H1 (cell line): ENCODE measurements around the gene CRYBB1. TPM values are rescaled to one million over a fixed set of nuclear protein-coding genes. Genes with fewer than 3 reads are reported as not detected.

Experiments used
- CTCF ChIA-PET: fragments of 300-600 bp; sonication (Branson Sonifier 250); formaldehyde crosslinking; loops from one replicate; lab custom pipeline; 2021; ENCODE audit not compliant: partially characterized antibody; lab: Charles Lee
- POLR2A ChIA-PET: fragments of 300-600 bp; sonication (Branson Sonifier 250); formaldehyde crosslinking; loops from one replicate; lab custom pipeline; 2021; ENCODE audit warnings: inconsistent platforms; ENCODE audit not compliant: partially characterized antibody; lab: Charles Lee
- DNase-seq, 2 experiments: peaks; one replicate each; pipeline versions ENCODE4 v3.0.0 to v3.0.0-alpha.2; 2010 to 2022; ENCODE audit warnings: low spot score in 2 of 2, low read depth in 1 of 2, mixed read lengths in 1 of 2
- FAIRE-seq: peaks from 2 replicates; lab custom pipeline; 2011; peaks lifted over from hg19 to GRCh38; lab: Jason Lieb, UNC
- H2AFZ ChIP-seq: 2 replicates; pipeline ENCODE4 v1.8.1; 2012; ENCODE audit warnings: low read length, inconsistent platforms
- H2AK5ac ChIP-seq: 2 replicates; pipeline ENCODE4 v1.6.1; 2013; ENCODE audit warnings: low read depth, low read length
- H2BK120ac ChIP-seq: replicated peaks from 2 replicates; pipeline ENCODE3; 2013; ENCODE audit warnings: low read depth, low read length, inconsistent platforms
- H2BK12ac ChIP-seq: 2 replicates; pipeline ENCODE4 v1.6.1; 2013; ENCODE audit warnings: low read depth, low read length
- H2BK15ac ChIP-seq: 2 replicates; pipeline ENCODE4 v1.6.1; 2013; ENCODE audit warnings: low read length
- H2BK20ac ChIP-seq: 2 replicates; pipeline ENCODE4 v1.6.1; 2013; ENCODE audit warnings: low read length
- H2BK5ac ChIP-seq: 2 replicates; pipeline ENCODE4 v1.6.1; 2013; ENCODE audit warnings: low read depth, low read length
- H3K14ac ChIP-seq: 2 replicates; pipeline ENCODE4 v1.6.1; 2013; ENCODE audit warnings: inconsistent platforms; ENCODE audit not compliant: insufficient read length
- H3K18ac ChIP-seq: 2 replicates; pipeline ENCODE4 v1.6.1; 2013; ENCODE audit warnings: low read length; ENCODE audit errors: extremely low read depth
- H3K23ac ChIP-seq: 2 replicates; pipeline ENCODE4 v1.6.1; 2013; ENCODE audit warnings: inconsistent platforms; ENCODE audit not compliant: insufficient read length
- H3K23me2 ChIP-seq: 2 replicates; pipeline ENCODE4 v1.6.1; 2013; ENCODE audit warnings: low read depth, low read length
- H3K27ac ChIP-seq: 2 replicates; pipeline ENCODE4 v1.6.1; 2011; ENCODE audit warnings: low read depth, low read length, inconsistent platforms
- H3K27me3 ChIP-seq, 4 experiments: replicated peaks in 1 of 4; 1 replicate in 1 of 4; 2 replicates in 3 of 4; pipeline versions ENCODE4 v1.6.1 to v1.8.1; 2011 to 2013; ENCODE audit warnings: low read length in 3 of 4, mild to moderate bottlenecking in 3 of 4, inconsistent platforms in 2 of 4, mixed read lengths in 2 of 4, moderate library complexity in 1 of 4; ENCODE audit not compliant: control insufficient read depth in 3 of 4, insufficient read depth in 3 of 4; ENCODE audit errors: extremely low read depth in 1 of 4
- H3K36me3 ChIP-seq, 4 experiments: 2 replicates each; pipeline versions ENCODE4 v1.6.1 to v1.8.1; 2011 to 2013; ENCODE audit warnings: mild to moderate bottlenecking in 4 of 4, low read length in 3 of 4, moderate library complexity in 2 of 4, control low read depth in 1 of 4, inconsistent platforms in 1 of 4; ENCODE audit not compliant: insufficient read depth in 4 of 4, control insufficient read depth in 2 of 4
- H3K4ac ChIP-seq: replicated peaks from 2 replicates; pipeline ENCODE3; 2013; ENCODE audit warnings: low read length, low read depth, mixed read lengths, inconsistent platforms; ENCODE audit not compliant: insufficient read length
- H3K4me1 ChIP-seq, 4 experiments: replicated peaks in 1 of 4; 1 replicate in 1 of 4; 2 replicates in 3 of 4; pipeline versions ENCODE4 v1.6.1 to v1.8.1; 2011 to 2013; ENCODE audit warnings: low read length in 3 of 4, inconsistent platforms in 2 of 4, mixed read lengths in 1 of 4; ENCODE audit not compliant: insufficient read depth in 4 of 4, control insufficient read depth in 3 of 4
- H3K4me2 ChIP-seq, 2 experiments: 2 replicates each; pipeline versions ENCODE4 v1.6.1 to v1.8.1; 2011 to 2013; ENCODE audit warnings: low read depth in 2 of 2, low read length in 2 of 2, control low read depth in 1 of 2, inconsistent platforms in 1 of 2, mild to moderate bottlenecking in 1 of 2; ENCODE audit not compliant: insufficient read depth in 1 of 2
- H3K4me3 ChIP-seq, 4 experiments: fragments of 200-600, 300-600 bp in 1 of 4; sonication (generic), shearing (Covaris generic), sonication (Bioruptor Twin) in 1 of 4; 2 replicates each; pipeline versions ENCODE4 v1.5.1 to v1.8.1; 2011 to 2016; ENCODE audit warnings: low read length in 4 of 4, low read depth in 3 of 4, control low read depth in 2 of 4, inconsistent platforms in 2 of 4, mild to moderate bottlenecking in 2 of 4, mixed read lengths in 1 of 4, moderate library complexity in 1 of 4; ENCODE audit not compliant: insufficient read depth in 2 of 4; ENCODE audit errors: extremely low read depth in 1 of 4
- H3K56ac ChIP-seq: replicated peaks from 2 replicates; pipeline ENCODE3; 2013; ENCODE audit warnings: low read depth, mild to moderate bottlenecking, mixed read lengths, low read length, inconsistent platforms; ENCODE audit not compliant: insufficient read length
- H3K79me1 ChIP-seq: 2 replicates; pipeline ENCODE4 v1.6.1; 2013; ENCODE audit warnings: low read depth, low read length, control low read depth
- H3K79me2 ChIP-seq, 2 experiments: 2 replicates each; pipeline versions ENCODE4 v1.6.1 to v1.8.1; 2012 to 2013; ENCODE audit warnings: low read length in 2 of 2, mild to moderate bottlenecking in 2 of 2, inconsistent platforms in 1 of 2; ENCODE audit not compliant: insufficient read depth in 2 of 2, control insufficient read depth in 1 of 2
- H3K9ac ChIP-seq, 4 experiments: replicated peaks in 1 of 4; 1 replicate in 1 of 4; 2 replicates in 3 of 4; pipeline versions ENCODE4 v1.6.1 to v1.8.1; 2011 to 2013; ENCODE audit warnings: low read depth in 3 of 4, low read length in 3 of 4, control low read depth in 2 of 4, mild to moderate bottlenecking in 2 of 4, moderate library complexity in 2 of 4, inconsistent platforms in 1 of 4; ENCODE audit errors: extremely low read depth in 1 of 4
- H3K9me3 ChIP-seq, 2 experiments: 2 replicates each; pipeline versions ENCODE4 v1.6.1 to v1.8.1; 2012 to 2013; ENCODE audit warnings: mild to moderate bottlenecking in 2 of 2, moderate library complexity in 2 of 2, control low read depth in 1 of 2, inconsistent platforms in 1 of 2, low read depth in 1 of 2, low read length in 1 of 2, mixed read lengths in 1 of 2; ENCODE audit not compliant: insufficient read depth in 2 of 2
- H4K20me1 ChIP-seq, 2 experiments: replicated peaks in 1 of 2; 2 replicates each; pipeline versions ENCODE3 to v1.8.1; 2011 to 2013; ENCODE audit warnings: inconsistent platforms in 2 of 2, low read length in 2 of 2, mild to moderate bottlenecking in 1 of 2; ENCODE audit not compliant: insufficient read depth in 2 of 2, control insufficient read depth in 1 of 2
- H4K5ac ChIP-seq: 2 replicates; pipeline ENCODE4 v1.6.1; 2013; ENCODE audit warnings: low read length, low read depth, mixed read lengths, inconsistent platforms; ENCODE audit not compliant: insufficient read length
- H4K8ac ChIP-seq: 2 replicates; pipeline ENCODE4 v1.8.0; 2013; ENCODE audit warnings: mild to moderate bottlenecking, moderate library complexity, low read length, inconsistent platforms; ENCODE audit not compliant: insufficient read depth; ENCODE audit errors: extremely low read depth
- H4K91ac ChIP-seq: replicated peaks from 2 replicates; pipeline ENCODE3; 2013; ENCODE audit warnings: low read length, mixed read lengths, inconsistent platforms; ENCODE audit not compliant: insufficient read length
- CHD1 ChIP-seq: IDR thresholded peaks from 2 replicates; pipeline ENCODE4 v1.6.1; 2012; ENCODE audit warnings: low read depth, low read length, improper control_type of control experiment
- CTCF ChIP-seq, 3 experiments: IDR thresholded peaks; 1 replicate in 2 of 3; 2 replicates in 1 of 3; pipeline versions ENCODE4 v1.5.1 to v1.6.1; 2011; ENCODE audit warnings: low read length in 3 of 3, mild to moderate bottlenecking in 3 of 3, inconsistent platforms in 2 of 3, low read depth in 1 of 3, moderate library complexity in 1 of 3; ENCODE audit not compliant: insufficient read depth in 1 of 3; ENCODE audit errors: control extremely low read depth in 1 of 3
- KDM5A ChIP-seq: fragments of 200-600 bp; IDR thresholded peaks from 2 replicates; pipeline ENCODE4 v1.7.1; 2012; ENCODE audit warnings: mild to moderate bottlenecking, low read length, inconsistent platforms, mixed read lengths
- MAFK ChIP-seq: IDR thresholded peaks from 2 replicates; pipeline ENCODE4 v1.6.1; 2012; ENCODE audit warnings: low read depth, mild to moderate bottlenecking, improper control_type of control experiment, low read length
- NRF1 ChIP-seq: IDR thresholded peaks from 2 replicates; pipeline ENCODE4 v1.6.1; 2011; ENCODE audit warnings: mild to moderate bottlenecking, low read depth, low read length, improper control_type of control experiment
- POLR2AphosphoS5 ChIP-seq: IDR thresholded peaks from 2 replicates; pipeline ENCODE4 v1.6.1; 2011; ENCODE audit warnings: low read depth, low read length
- RAD21 ChIP-seq, 2 experiments: IDR thresholded peaks in 1 of 2; conservative IDR thresholded peaks in 1 of 2; 2 replicates each; pipeline ENCODE4 v1.6.1; 2011; ENCODE audit warnings: low read depth in 2 of 2, low read length in 2 of 2, improper control_type of control experiment in 1 of 2, inconsistent platforms in 1 of 2, mild to moderate bottlenecking in 1 of 2, moderate library complexity in 1 of 2
- SP2 ChIP-seq: IDR thresholded peaks from 2 replicates; pipeline ENCODE4 v1.6.1; 2012; ENCODE audit warnings: mild to moderate bottlenecking, low read length, inconsistent platforms
- WGBS, 2 experiments: shearing (Covaris generic) in 1 of 2; methylation state at CpG; one replicate each; pipeline versions ENCODE4 v1.1.6 to v1.1.7; 2013 to 2015; ENCODE audit warnings: low lambda C conversion rate in 2 of 2, mixed read lengths in 2 of 2, inconsistent platforms in 1 of 2, low coverage in 1 of 2, missing lambda C conversion rate in 1 of 2; ENCODE audit not compliant: insufficient replicate concordance in 2 of 2, insufficient coverage in 1 of 2, insufficient read length in 1 of 2; ENCODE audit errors: extremely low coverage in 1 of 2, missing lambda C conversion rate in 1 of 2; 5-methylcytosine and 5-hydroxymethylcytosine counted together
- polyA plus RNA-seq, 7 experiments: library from polyadenylated mRNA; depleted of rRNA in 3 of 7; stranded (reverse) in 5 of 7; unstranded in 2 of 7; fragments of >200 nt in 5 of 7; fragments of 200-250 nt in 2 of 7; gene quantifications; 1 replicate in 5 of 7; 2 replicates in 1 of 7; 4 replicates in 1 of 7; pipeline versions ENCODE4 v1.2.1 to v1.2.3, GENCODE V29; 2011 to 2013; ENCODE audit warnings: missing spikeins in 2 of 7, mixed read lengths in 2 of 7
- total RNA-seq: library from RNA; stranded (reverse); fragmentation: NEBNext Ultra II Directional; extraction: Animal tissue kit (Norgen Biotek cat#: 25700); gene quantifications from 2 replicates; pipeline ENCODE4 v1.2.1, GENCODE V29; 2021

Gene CRYBB1
- total and polyA plus RNA-seq, 2 of the 8 experiments (the other 6 are each of a cell fraction or from before 2014, with no cell fraction given) = 1.7 to 6.0 TPM

DNA sequence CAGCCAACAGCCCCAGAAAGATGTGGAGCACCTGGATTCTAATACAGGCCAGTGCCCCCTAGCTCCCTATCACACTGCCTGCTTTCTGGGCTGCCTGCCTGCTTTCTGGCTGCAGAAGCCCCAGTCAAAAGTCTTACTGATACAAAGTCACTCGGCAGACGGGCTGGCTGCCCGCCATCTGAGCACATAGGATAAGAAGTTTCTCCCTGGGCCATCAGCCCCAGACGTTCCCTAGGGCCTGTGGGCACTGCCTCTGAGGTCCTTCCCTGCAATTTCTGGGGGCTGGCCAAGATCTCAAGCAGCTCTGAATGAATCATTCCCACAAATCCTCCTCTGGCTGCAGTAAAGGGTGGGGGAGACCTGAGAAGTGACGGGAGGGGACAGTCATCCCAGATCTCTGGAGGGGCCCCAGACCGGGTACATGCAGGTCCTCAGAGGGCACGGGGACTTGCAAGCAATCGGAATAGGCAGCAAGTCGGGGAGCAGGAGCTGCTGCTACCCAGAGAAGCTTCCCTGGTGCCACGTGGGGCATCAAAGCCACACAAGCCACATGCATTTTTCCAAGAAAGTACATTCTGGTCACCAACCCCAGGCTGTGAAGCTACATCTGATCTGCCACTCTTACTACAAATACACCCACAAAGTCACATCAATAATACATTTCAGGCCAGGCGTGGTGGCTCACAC is 32.6 kb downstream of the CRYBB1 start:
- Histone ChIP-seq H3K4me1 (peaks cover 5 to 29% (median 11%) of the 10 kb centered on the region in 4 experiments), H3K9ac (no peak overlapping the region), H2BK20ac (no peak overlapping the region), H3K56ac (no peak overlapping the region), H3K4ac (no peak overlapping the region), H2BK120ac (no peak overlapping the region), H2AK5ac (peak overlapping the region; percentile 42; the same call in 1 of the 2 replicates), H4K8ac (peak overlapping the region; percentile 47; the same call in 1 of the 2 replicates), H3K27me3 (no peaks in the 10 kb centered on the region), H3K27ac (no peak overlapping the region), H3K36me3 (peaks cover 4 to 17% (median 5%) of the 10 kb centered on the region in 4 experiments; a peak in 6 of 8 replicates), H3K23me2 (peaks cover 7% of the 10 kb centered on the region; the same call in 1 of the 2 replicates), H3K4me3 (no peak overlapping the region), H3K9me3 (no peaks in the 10 kb centered on the region), H3K18ac (no peak overlapping the region), H3K79me2 (peaks cover 10 to 89% of the 10 kb centered on the region in 2 experiments; a peak in 3 of 4 replicates), H2BK15ac (no peak overlapping the region), H2AFZ (no peak overlapping the region), H3K79me1 (peaks cover 12% of the 10 kb centered on the region), H4K91ac (no peak overlapping the region), H2BK12ac (no peak overlapping the region), H3K14ac (no peak overlapping the region), H4K20me1 (peaks cover 4 to 16% of the 10 kb centered on the region in 2 experiments), H4K5ac (no peak overlapping the region), H2BK5ac (no peak overlapping the region), H3K4me2 (no peak overlapping the region), H3K23ac (no peak overlapping the region)
- DNase-seq = no peak
- FAIRE-seq = no peak
- ChIA-PET CTCF (interaction anchor here (0.5 to 2.4 kb wide), 9 partner anchors 13 to 87 kb away, joined by 3 to 8 read pairs (median 4); no protein-coding TSS in a partner anchor), POLR2A (interaction anchor here (0.8 to 2.8 kb wide), 8 partner anchors 8 to 88 kb away, joined by 3 to 11 read pairs (median 4); no protein-coding TSS in a partner anchor)
- 83% methylated on average over 11 of the region's 11 CpGs; no CpG with 5 or more reads in 1 of the 2 experiments for WGBS, 2 experiments
- TF ChIP-seq SP2 (no peak), MAFK (no peak), CTCF (IDR thresholded peaks at IDR 0.05; ENCODE audit: control extremely low read depth in 1 of 3, insufficient read depth in 1 of 3, low read depth in 1 of 3, low read length in 3 of 3) (peak in 1 of 3 experiments; percentile 1; a peak in 1 of 4 replicates), KDM5A (no peak), NRF1 (no peak), CHD1 (no peak), POLR2AphosphoS5 (no peak), RAD21 (IDR thresholded peaks at IDR 0.05 in 1 of 2, conservative IDR thresholded peaks at IDR 0.05 in 1 of 2; ENCODE audit: low read depth in 2 of 2, low read length in 2 of 2) (peak in 1 of 2 experiments; percentile 17; a peak in 1 of 4 replicates)
